H1 (cell line): ENCODE measurements around the gene MECR. TPM values are rescaled to one million over a fixed set of nuclear protein-coding genes. Genes with fewer than 3 reads are reported as not detected.

Experiments used
- CTCF ChIA-PET: fragments of 300-600 bp; sonication (Branson Sonifier 250); formaldehyde crosslinking; loops from one replicate; lab custom pipeline; 2021; ENCODE audit not compliant: partially characterized antibody; lab: Charles Lee
- POLR2A ChIA-PET: fragments of 300-600 bp; sonication (Branson Sonifier 250); formaldehyde crosslinking; loops from one replicate; lab custom pipeline; 2021; ENCODE audit warnings: inconsistent platforms; ENCODE audit not compliant: partially characterized antibody; lab: Charles Lee
- DNase-seq, 2 experiments: peaks; one replicate each; pipeline versions ENCODE4 v3.0.0 to v3.0.0-alpha.2; 2010 to 2022; ENCODE audit warnings: low spot score in 2 of 2, low read depth in 1 of 2, mixed read lengths in 1 of 2
- FAIRE-seq: peaks from 2 replicates; lab custom pipeline; 2011; peaks lifted over from hg19 to GRCh38; lab: Jason Lieb, UNC
- H2AFZ ChIP-seq: 2 replicates; pipeline ENCODE4 v1.8.1; 2012; ENCODE audit warnings: low read length, inconsistent platforms
- H2AK5ac ChIP-seq: 2 replicates; pipeline ENCODE4 v1.6.1; 2013; ENCODE audit warnings: low read depth, low read length
- H2BK120ac ChIP-seq: replicated peaks from 2 replicates; pipeline ENCODE3; 2013; ENCODE audit warnings: low read depth, low read length, inconsistent platforms
- H2BK12ac ChIP-seq: 2 replicates; pipeline ENCODE4 v1.6.1; 2013; ENCODE audit warnings: low read depth, low read length
- H2BK15ac ChIP-seq: 2 replicates; pipeline ENCODE4 v1.6.1; 2013; ENCODE audit warnings: low read length
- H2BK20ac ChIP-seq: 2 replicates; pipeline ENCODE4 v1.6.1; 2013; ENCODE audit warnings: low read length
- H2BK5ac ChIP-seq: 2 replicates; pipeline ENCODE4 v1.6.1; 2013; ENCODE audit warnings: low read depth, low read length
- H3K14ac ChIP-seq: 2 replicates; pipeline ENCODE4 v1.6.1; 2013; ENCODE audit warnings: inconsistent platforms; ENCODE audit not compliant: insufficient read length
- H3K18ac ChIP-seq: 2 replicates; pipeline ENCODE4 v1.6.1; 2013; ENCODE audit warnings: low read length; ENCODE audit errors: extremely low read depth
- H3K23ac ChIP-seq: 2 replicates; pipeline ENCODE4 v1.6.1; 2013; ENCODE audit warnings: inconsistent platforms; ENCODE audit not compliant: insufficient read length
- H3K23me2 ChIP-seq: 2 replicates; pipeline ENCODE4 v1.6.1; 2013; ENCODE audit warnings: low read depth, low read length
- H3K27ac ChIP-seq: 2 replicates; pipeline ENCODE4 v1.6.1; 2011; ENCODE audit warnings: low read depth, low read length, inconsistent platforms
- H3K27me3 ChIP-seq, 4 experiments: replicated peaks in 1 of 4; 1 replicate in 1 of 4; 2 replicates in 3 of 4; pipeline versions ENCODE4 v1.6.1 to v1.8.1; 2011 to 2013; ENCODE audit warnings: low read length in 3 of 4, mild to moderate bottlenecking in 3 of 4, inconsistent platforms in 2 of 4, mixed read lengths in 2 of 4, moderate library complexity in 1 of 4; ENCODE audit not compliant: control insufficient read depth in 3 of 4, insufficient read depth in 3 of 4; ENCODE audit errors: extremely low read depth in 1 of 4
- H3K36me3 ChIP-seq, 4 experiments: 2 replicates each; pipeline versions ENCODE4 v1.6.1 to v1.8.1; 2011 to 2013; ENCODE audit warnings: mild to moderate bottlenecking in 4 of 4, low read length in 3 of 4, moderate library complexity in 2 of 4, control low read depth in 1 of 4, inconsistent platforms in 1 of 4; ENCODE audit not compliant: insufficient read depth in 4 of 4, control insufficient read depth in 2 of 4
- H3K4ac ChIP-seq: replicated peaks from 2 replicates; pipeline ENCODE3; 2013; ENCODE audit warnings: low read length, low read depth, mixed read lengths, inconsistent platforms; ENCODE audit not compliant: insufficient read length
- H3K4me1 ChIP-seq, 4 experiments: replicated peaks in 1 of 4; 1 replicate in 1 of 4; 2 replicates in 3 of 4; pipeline versions ENCODE4 v1.6.1 to v1.8.1; 2011 to 2013; ENCODE audit warnings: low read length in 3 of 4, inconsistent platforms in 2 of 4, mixed read lengths in 1 of 4; ENCODE audit not compliant: insufficient read depth in 4 of 4, control insufficient read depth in 3 of 4
- H3K4me2 ChIP-seq, 2 experiments: 2 replicates each; pipeline versions ENCODE4 v1.6.1 to v1.8.1; 2011 to 2013; ENCODE audit warnings: low read depth in 2 of 2, low read length in 2 of 2, control low read depth in 1 of 2, inconsistent platforms in 1 of 2, mild to moderate bottlenecking in 1 of 2; ENCODE audit not compliant: insufficient read depth in 1 of 2
- H3K4me3 ChIP-seq, 4 experiments: fragments of 200-600, 300-600 bp in 1 of 4; sonication (generic), shearing (Covaris generic), sonication (Bioruptor Twin) in 1 of 4; 2 replicates each; pipeline versions ENCODE4 v1.5.1 to v1.8.1; 2011 to 2016; ENCODE audit warnings: low read length in 4 of 4, low read depth in 3 of 4, control low read depth in 2 of 4, inconsistent platforms in 2 of 4, mild to moderate bottlenecking in 2 of 4, mixed read lengths in 1 of 4, moderate library complexity in 1 of 4; ENCODE audit not compliant: insufficient read depth in 2 of 4; ENCODE audit errors: extremely low read depth in 1 of 4
- H3K56ac ChIP-seq: replicated peaks from 2 replicates; pipeline ENCODE3; 2013; ENCODE audit warnings: low read depth, mild to moderate bottlenecking, mixed read lengths, low read length, inconsistent platforms; ENCODE audit not compliant: insufficient read length
- H3K79me1 ChIP-seq: 2 replicates; pipeline ENCODE4 v1.6.1; 2013; ENCODE audit warnings: low read depth, low read length, control low read depth
- H3K79me2 ChIP-seq, 2 experiments: 2 replicates each; pipeline versions ENCODE4 v1.6.1 to v1.8.1; 2012 to 2013; ENCODE audit warnings: low read length in 2 of 2, mild to moderate bottlenecking in 2 of 2, inconsistent platforms in 1 of 2; ENCODE audit not compliant: insufficient read depth in 2 of 2, control insufficient read depth in 1 of 2
- H3K9ac ChIP-seq, 4 experiments: replicated peaks in 1 of 4; 1 replicate in 1 of 4; 2 replicates in 3 of 4; pipeline versions ENCODE4 v1.6.1 to v1.8.1; 2011 to 2013; ENCODE audit warnings: low read depth in 3 of 4, low read length in 3 of 4, control low read depth in 2 of 4, mild to moderate bottlenecking in 2 of 4, moderate library complexity in 2 of 4, inconsistent platforms in 1 of 4; ENCODE audit errors: extremely low read depth in 1 of 4
- H3K9me3 ChIP-seq, 2 experiments: 2 replicates each; pipeline versions ENCODE4 v1.6.1 to v1.8.1; 2012 to 2013; ENCODE audit warnings: mild to moderate bottlenecking in 2 of 2, moderate library complexity in 2 of 2, control low read depth in 1 of 2, inconsistent platforms in 1 of 2, low read depth in 1 of 2, low read length in 1 of 2, mixed read lengths in 1 of 2; ENCODE audit not compliant: insufficient read depth in 2 of 2
- H4K20me1 ChIP-seq, 2 experiments: replicated peaks in 1 of 2; 2 replicates each; pipeline versions ENCODE3 to v1.8.1; 2011 to 2013; ENCODE audit warnings: inconsistent platforms in 2 of 2, low read length in 2 of 2, mild to moderate bottlenecking in 1 of 2; ENCODE audit not compliant: insufficient read depth in 2 of 2, control insufficient read depth in 1 of 2
- H4K5ac ChIP-seq: 2 replicates; pipeline ENCODE4 v1.6.1; 2013; ENCODE audit warnings: low read length, low read depth, mixed read lengths, inconsistent platforms; ENCODE audit not compliant: insufficient read length
- H4K8ac ChIP-seq: 2 replicates; pipeline ENCODE4 v1.8.0; 2013; ENCODE audit warnings: mild to moderate bottlenecking, moderate library complexity, low read length, inconsistent platforms; ENCODE audit not compliant: insufficient read depth; ENCODE audit errors: extremely low read depth
- H4K91ac ChIP-seq: replicated peaks from 2 replicates; pipeline ENCODE3; 2013; ENCODE audit warnings: low read length, mixed read lengths, inconsistent platforms; ENCODE audit not compliant: insufficient read length
- ASH2L ChIP-seq: fragments of 200-600, 300-600 bp; sonication (generic); IDR thresholded peaks from one replicate; pipeline ENCODE4 v1.7.1; 2017; ENCODE audit warnings: low read length
- BRCA1 ChIP-seq: IDR thresholded peaks from 2 replicates; pipeline ENCODE4 v1.6.1; 2012; ENCODE audit warnings: low read depth, low read length, improper control_type of control experiment
- CBX8 ChIP-seq: fragments of 300-800, 300-1000 bp; sonication (generic); IDR thresholded peaks from 2 replicates; pipeline ENCODE4 v1.7.1; 2016; ENCODE audit warnings: low read depth, low read length, borderline replicate concordance
- GTF2F1 ChIP-seq: IDR thresholded peaks from 2 replicates; pipeline ENCODE4 v1.6.1; 2012; ENCODE audit warnings: low read depth, low read length, improper control_type of control experiment, borderline replicate concordance
- KDM5A ChIP-seq: fragments of 200-600 bp; IDR thresholded peaks from 2 replicates; pipeline ENCODE4 v1.7.1; 2012; ENCODE audit warnings: mild to moderate bottlenecking, low read length, inconsistent platforms, mixed read lengths
- MAX ChIP-seq: IDR thresholded peaks from 2 replicates; pipeline ENCODE4 v1.6.1; 2012; ENCODE audit warnings: inconsistent platforms
- POU5F1 ChIP-seq: IDR thresholded peaks from 2 replicates; pipeline ENCODE4 v1.6.1; 2011; ENCODE audit warnings: low read depth, mild to moderate bottlenecking, low read length, moderate library complexity
- SAP30 ChIP-seq: fragments of 300-600 bp; sonication (generic); IDR thresholded peaks from 2 replicates; pipeline ENCODE4 v1.7.1; 2012; ENCODE audit warnings: low read length, moderate library complexity, mild to moderate bottlenecking, inconsistent platforms; ENCODE audit not compliant: insufficient read depth, insufficient replicate concordance
- SP4 ChIP-seq: IDR thresholded peaks from 2 replicates; pipeline ENCODE4 v1.6.1; 2012; ENCODE audit warnings: low read length, inconsistent platforms
- WGBS, 2 experiments: shearing (Covaris generic) in 1 of 2; methylation state at CpG; one replicate each; pipeline versions ENCODE4 v1.1.6 to v1.1.7; 2013 to 2015; ENCODE audit warnings: low lambda C conversion rate in 2 of 2, mixed read lengths in 2 of 2, inconsistent platforms in 1 of 2, low coverage in 1 of 2, missing lambda C conversion rate in 1 of 2; ENCODE audit not compliant: insufficient replicate concordance in 2 of 2, insufficient coverage in 1 of 2, insufficient read length in 1 of 2; ENCODE audit errors: extremely low coverage in 1 of 2, missing lambda C conversion rate in 1 of 2; 5-methylcytosine and 5-hydroxymethylcytosine counted together
- polyA plus RNA-seq, 7 experiments: library from polyadenylated mRNA; depleted of rRNA in 3 of 7; stranded (reverse) in 5 of 7; unstranded in 2 of 7; fragments of >200 nt in 5 of 7; fragments of 200-250 nt in 2 of 7; gene quantifications; 1 replicate in 5 of 7; 2 replicates in 1 of 7; 4 replicates in 1 of 7; pipeline versions ENCODE4 v1.2.1 to v1.2.3, GENCODE V29; 2011 to 2013; ENCODE audit warnings: missing spikeins in 2 of 7, mixed read lengths in 2 of 7
- total RNA-seq: library from RNA; stranded (reverse); fragmentation: NEBNext Ultra II Directional; extraction: Animal tissue kit (Norgen Biotek cat#: 25700); gene quantifications from 2 replicates; pipeline ENCODE4 v1.2.1, GENCODE V29; 2021

The MECR gene
- total and polyA plus RNA-seq, 2 of the 8 experiments (the other 6 are each of a cell fraction or from before 2014, with no cell fraction given): 24.2 to 24.4 TPM

- WGBS, 2 experiments: 84% methylated on average over 4 of the region's 4 CpGs; no CpG with 5 or more reads in 1 of the 2 experiments
- TF ChIP-seq MAX (no peak), KDM5A (no peak), BRCA1 (no peak), CBX8 (no peak), SP4 (no peak), POU5F1 (no peak), ASH2L (no peak), SAP30 (no peak), GTF2F1 (no peak)
- H3K79me1 ChIP-seq: peaks cover 4% of the 10 kb centered on the region; the same call in 1 of the 2 replicates
- H3K79me2 ChIP-seq: peaks cover 5 to 10% of the 10 kb centered on the region in 2 experiments; a peak in 3 of 4 replicates
- no peak overlapping the region for H3K4me3 ChIP-seq
- no peak overlapping the region for H3K4ac ChIP-seq
- no peak overlapping the region for H2AK5ac ChIP-seq
- FAIRE-seq (no peak), DNase-seq (no peak)
- CTCF ChIA-PET: interaction anchor here (1.0 to 1.9 kb wide), 5 partner anchors 8 to 191 kb away, joined by 3 to 5 read pairs (median 3); no protein-coding TSS in a partner anchor
- no peak overlapping the region for H3K56ac ChIP-seq
- H3K23me2 ChIP-seq: peaks cover 3% of the 10 kb centered on the region; the same call in 1 of the 2 replicates
- H3K4me1 ChIP-seq: peaks cover 0 to 11% (median 5%) of the 10 kb centered on the region in 4 experiments; a peak in 2 of 7 replicates
- H4K5ac ChIP-seq: no peak overlapping the region
- POLR2A ChIA-PET: interaction anchor here (0.6 kb wide), 1 partner anchor 158 kb away, joined by 3 read pairs; no protein-coding TSS in a partner anchor
- no peak overlapping the region for H2BK5ac ChIP-seq
- H2BK120ac ChIP-seq: no peak overlapping the region
- peaks cover 0 to 4% (median 1%) of the 10 kb centered on the region in 4 experiments; a peak in 4 of 8 replicates for H3K36me3 ChIP-seq
- no peak overlapping the region for H3K27ac ChIP-seq
- H3K23ac ChIP-seq: no peak overlapping the region
- no peak overlapping the region for H2AFZ ChIP-seq
- no peak overlapping the region for H2BK12ac ChIP-seq
- no peak overlapping the region for H4K91ac ChIP-seq
- no peak overlapping the region for H3K18ac ChIP-seq
- H2BK15ac ChIP-seq: no peak overlapping the region
- no peak overlapping the region for H4K8ac ChIP-seq
- no peak overlapping the region for H3K14ac ChIP-seq
- H4K20me1 ChIP-seq: peaks cover 0 to 1% of the 10 kb centered on the region in 2 experiments
- no peaks in the 10 kb centered on the region for H3K27me3 ChIP-seq
- no peaks in the 10 kb centered on the region for H3K9me3 ChIP-seq
- no peak overlapping the region for H2BK20ac ChIP-seq
- no peak overlapping the region for H3K4me2 ChIP-seq
- no peak overlapping the region for H3K9ac ChIP-seq
These were observed 5.4 kb downstream of the MECR start for GRCh38 chr1:29225361-29225760.
